Parathyroid adenoma (tissue), 2 donors: ENCODE results near the gene ALG2.

ENCODE experiments used
- H2AFZ ChIP-seq: fragments of 300-600 bp; sonication (generic); one replicate; pipeline ENCODE4 v1.7.0; 2017; ENCODE audit warnings: antibody characterized with exemption, mild to moderate bottlenecking
- H3K27ac ChIP-seq: fragments of 300-600 bp; sonication (generic); one replicate; pipeline ENCODE4 v1.7.0; 2017
- H3K27me3 ChIP-seq: fragments of 300-600 bp; sonication (generic); one replicate; pipeline ENCODE4 v1.7.0; 2017; ENCODE audit warnings: low read length; ENCODE audit not compliant: control insufficient read depth, insufficient read depth
- H3K36me3 ChIP-seq: fragments of 300-600 bp; sonication (generic); one replicate; pipeline ENCODE4 v1.7.0; 2017; ENCODE audit warnings: low read length; ENCODE audit not compliant: control insufficient read depth, insufficient read depth
- H3K4me1 ChIP-seq: fragments of 300-600 bp; sonication (generic); one replicate; pipeline ENCODE4 v1.7.0; 2017; ENCODE audit warnings: control low read depth
- H3K4me2 ChIP-seq: fragments of 300-600 bp; sonication (generic); one replicate; pipeline ENCODE4 v1.7.0; 2017; ENCODE audit warnings: low read length
- H3K4me3 ChIP-seq: fragments of 300-600 bp; sonication (generic); one replicate; pipeline ENCODE4 v1.7.0; 2017; ENCODE audit warnings: low read depth, low read length
- H3K79me2 ChIP-seq: fragments of 300-600 bp; sonication (generic); one replicate; pipeline ENCODE4 v1.7.0; 2017; ENCODE audit warnings: control low read depth
- H3K9ac ChIP-seq: fragments of 300-600 bp; sonication (generic); one replicate; pipeline ENCODE4 v1.7.0; 2017; ENCODE audit warnings: mild to moderate bottlenecking
- H3K9me3 ChIP-seq: fragments of 300-600 bp; sonication (generic); one replicate; pipeline ENCODE4 v1.7.0; 2017; ENCODE audit warnings: low read length; ENCODE audit not compliant: control insufficient read depth
- CTCF ChIP-seq: fragments of 300-600 bp; sonication (generic); IDR thresholded peaks from one replicate; pipeline ENCODE4 v1.7.0; 2017; ENCODE audit warnings: antibody characterized with exemption, mild to moderate bottlenecking
- donor health status: primary hyperparathyroidism.

ALG2 gene

GRCh38 chr9:99224445-99224844, 2.7 kb upstream of the ALG2 start:
- Histone ChIP-seq H3K27ac (no peak overlapping the region), H3K9me3 (no peaks in the 10 kb centered on the region), H3K4me1 (peaks cover 2% of the 10 kb centered on the region)

GRCh38 chr9:99222416-99223270, 901 bp upstream of the ALG2 start:
- Histone ChIP-seq H3K9ac (peak overlapping the region; percentile 89), H3K27me3 (no peaks in the 10 kb centered on the region), H3K36me3 (no peaks in the 10 kb centered on the region), H3K4me3 (peak overlapping the region; percentile 89), H3K9me3 (no peaks in the 10 kb centered on the region), H3K79me2 (peaks cover 20% of the 10 kb centered on the region), H3K27ac (peak overlapping the region; percentile 98), H3K4me2 (peak overlapping the region; percentile 66), H3K4me1 (peaks cover 2% of the 10 kb centered on the region), H2AFZ (peak overlapping the region; percentile 90)
- no peak for TF ChIP-seq CTCF

More at GRCh38 chr9:99224445-99224844, 2.7 kb upstream of the ALG2 start:
- H3K4me2 ChIP-seq = no peak overlapping the region
- no peak overlapping the region for H3K4me3 ChIP-seq
- H3K9ac ChIP-seq = no peak overlapping the region
- H2AFZ ChIP-seq = no peak overlapping the region
- peaks cover 20% of the 10 kb centered on the region for H3K79me2 ChIP-seq
- H3K36me3 ChIP-seq = no peaks in the 10 kb centered on the region
- no peaks in the 10 kb centered on the region for H3K27me3 ChIP-seq
- no peak for TF ChIP-seq CTCF

GRCh38 chr9:99221266-99221620, 499 bp downstream of the ALG2 start:
- Histone ChIP-seq H3K4me3 (peak overlapping the region; percentile 89), H3K79me2 (peaks cover 20% of the 10 kb centered on the region), H3K36me3 (no peaks in the 10 kb centered on the region), H3K27ac (peak overlapping the region; percentile 98), H3K4me1 (peaks cover 2% of the 10 kb centered on the region), H3K9ac (peak overlapping the region; percentile 67), H3K4me2 (peak overlapping the region; percentile 66), H3K27me3 (no peaks in the 10 kb centered on the region), H2AFZ (peak overlapping the region; percentile 90), H3K9me3 (no peaks in the 10 kb centered on the region)
- TF ChIP-seq CTCF = no peak

GRCh38 chr9:99220011-99220410, 1.7 kb downstream of the ALG2 start:
- no peak overlapping the region for H3K4me2 ChIP-seq
- H3K9me3 ChIP-seq = no peaks in the 10 kb centered on the region
- no peak overlapping the region for H3K9ac ChIP-seq
- H3K4me1 ChIP-seq = peaks cover 2% of the 10 kb centered on the region
- H3K36me3 ChIP-seq = no peaks in the 10 kb centered on the region
- H3K27me3 ChIP-seq = no peaks in the 10 kb centered on the region
- H3K4me3 ChIP-seq = no peak overlapping the region
- peaks cover 20% of the 10 kb centered on the region for H3K79me2 ChIP-seq
- H2AFZ ChIP-seq = no peak overlapping the region
- no peak for TF ChIP-seq CTCF
- no peak overlapping the region for H3K27ac ChIP-seq

- no peak for TF ChIP-seq CTCF
- no peaks in the 10 kb centered on the region for H3K9me3 ChIP-seq
- H3K27ac ChIP-seq = no peak overlapping the region
- no peaks in the 10 kb centered on the region for H3K27me3 ChIP-seq
- no peak overlapping the region for H3K9ac ChIP-seq
- no peak overlapping the region for H2AFZ ChIP-seq
- H3K4me2 ChIP-seq = no peak overlapping the region
- H3K79me2 ChIP-seq = peaks cover 3% of the 10 kb centered on the region
- H3K4me1 ChIP-seq = peaks cover 2% of the 10 kb centered on the region
- H3K4me3 ChIP-seq = no peak overlapping the region
- no peaks in the 10 kb centered on the region for H3K36me3 ChIP-seq
Measured at GRCh38 chr9:99216073-99216472, 5.7 kb downstream of the ALG2 start.
